ENCODE results near the gene ARHGAP23.

Gene ARHGAP23

GRCh38 chr17:38442548-38442947 lies 14.3 kb downstream of the ARHGAP23 start:
- DNase-seq (ENCODE audit: low read depth in 2 of 3, low spot score in 1 of 3) = no peak

DNA sequence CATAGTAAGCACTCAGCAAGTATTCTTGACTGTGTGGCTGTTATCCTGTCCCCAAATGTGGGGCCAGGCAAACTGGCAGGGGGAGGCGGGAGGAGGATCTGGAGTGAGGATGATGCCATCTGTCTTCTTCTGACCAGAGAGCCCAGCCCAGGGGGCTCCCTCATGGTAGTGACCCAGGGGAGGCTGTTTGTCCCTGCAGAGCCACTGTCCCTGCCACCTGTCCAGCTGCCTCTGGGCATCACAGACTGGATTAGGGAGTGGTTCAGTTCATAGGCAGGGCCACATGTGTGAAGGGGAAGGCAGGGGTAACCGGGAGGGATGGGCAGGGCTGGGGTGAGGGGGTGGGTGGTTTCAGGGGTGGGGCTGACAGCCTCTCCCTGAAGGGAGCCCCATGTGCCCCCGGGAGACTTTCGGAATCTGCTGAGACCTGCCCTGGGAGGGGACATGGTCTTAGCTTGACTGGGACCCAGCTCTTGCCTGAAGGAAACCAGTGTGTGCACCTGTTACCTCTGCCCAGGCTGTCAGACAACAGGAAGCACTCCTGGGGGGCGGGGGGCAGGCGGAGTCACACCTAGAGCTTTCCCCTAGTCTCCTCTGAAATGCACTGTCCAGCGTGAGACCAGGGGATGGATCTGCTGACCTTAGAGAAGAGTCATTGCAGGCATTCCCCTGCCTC lies 15.2 kb downstream of the ARHGAP23 start:
- DNase-seq (ENCODE audit: low read depth in 2 of 3, low spot score in 1 of 3) = no peak

DNA sequence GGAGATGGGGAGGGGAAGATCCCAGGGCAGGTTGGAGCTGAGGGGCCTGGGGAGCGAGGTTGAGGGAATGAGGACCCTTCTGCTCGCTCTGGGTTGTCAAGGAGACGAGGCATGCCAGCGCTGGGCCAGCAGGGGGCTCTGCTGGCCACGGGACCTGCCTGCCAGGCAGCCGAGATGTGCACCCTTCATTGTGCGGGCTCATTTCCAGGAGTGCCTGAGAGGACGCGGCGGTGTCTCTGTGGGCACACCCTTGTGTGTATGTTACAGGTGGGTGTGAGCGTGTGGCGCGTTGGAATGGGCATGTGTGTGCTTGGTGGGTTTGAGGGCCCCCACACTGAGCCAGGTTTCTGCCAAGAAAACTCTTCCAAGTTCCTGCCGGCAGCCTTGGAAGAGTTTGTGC lies 15.9 kb downstream of the ARHGAP23 start:
- DNase-seq (ENCODE audit: low read depth in 2 of 3, low spot score in 1 of 3) = peak; percentile 30 to 39 (median 30)

GRCh38 chr17:38447502-38448085 lies 19.3 kb downstream of the ARHGAP23 start:
- no peak for DNase-seq (ENCODE audit: low read depth in 2 of 3, low spot score in 1 of 3)

GRCh38 chr17:38448208-38448771 lies 20.0 kb downstream of the ARHGAP23 start:
- no peak for DNase-seq (ENCODE audit: low read depth in 2 of 3, low spot score in 1 of 3)

- no peak for DNase-seq (ENCODE audit: low read depth in 2 of 3, low spot score in 1 of 3)
Observed at GRCh38 chr17:38449364-38449763, 21.1 kb downstream of the ARHGAP23 start.

DNA sequence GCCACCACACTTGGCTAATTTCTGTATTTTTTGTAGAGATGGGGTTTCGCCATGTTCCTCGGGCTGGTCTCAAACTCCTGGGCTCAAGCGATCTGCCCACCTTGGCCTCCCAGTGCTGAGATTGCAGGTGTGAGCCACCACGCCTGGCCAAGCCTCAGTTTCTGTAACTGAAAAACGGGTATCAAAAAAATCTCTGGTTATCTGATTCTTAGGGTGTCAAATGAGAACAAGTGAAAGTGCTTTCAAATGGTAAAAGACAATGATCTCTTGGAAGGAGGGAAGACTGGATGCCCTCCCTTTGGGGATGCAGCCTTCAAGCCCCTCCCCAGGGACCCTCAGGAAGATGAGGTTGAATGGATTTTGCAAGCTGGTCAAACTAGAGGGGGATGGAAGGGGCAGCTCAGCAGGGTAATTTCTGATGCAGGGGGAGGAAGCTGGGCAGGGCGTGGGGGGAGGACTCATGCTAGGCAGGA lies 22.3 kb downstream of the ARHGAP23 start:
- DNase-seq (ENCODE audit: low read depth in 2 of 3, low spot score in 1 of 3) = no peak

DNA sequence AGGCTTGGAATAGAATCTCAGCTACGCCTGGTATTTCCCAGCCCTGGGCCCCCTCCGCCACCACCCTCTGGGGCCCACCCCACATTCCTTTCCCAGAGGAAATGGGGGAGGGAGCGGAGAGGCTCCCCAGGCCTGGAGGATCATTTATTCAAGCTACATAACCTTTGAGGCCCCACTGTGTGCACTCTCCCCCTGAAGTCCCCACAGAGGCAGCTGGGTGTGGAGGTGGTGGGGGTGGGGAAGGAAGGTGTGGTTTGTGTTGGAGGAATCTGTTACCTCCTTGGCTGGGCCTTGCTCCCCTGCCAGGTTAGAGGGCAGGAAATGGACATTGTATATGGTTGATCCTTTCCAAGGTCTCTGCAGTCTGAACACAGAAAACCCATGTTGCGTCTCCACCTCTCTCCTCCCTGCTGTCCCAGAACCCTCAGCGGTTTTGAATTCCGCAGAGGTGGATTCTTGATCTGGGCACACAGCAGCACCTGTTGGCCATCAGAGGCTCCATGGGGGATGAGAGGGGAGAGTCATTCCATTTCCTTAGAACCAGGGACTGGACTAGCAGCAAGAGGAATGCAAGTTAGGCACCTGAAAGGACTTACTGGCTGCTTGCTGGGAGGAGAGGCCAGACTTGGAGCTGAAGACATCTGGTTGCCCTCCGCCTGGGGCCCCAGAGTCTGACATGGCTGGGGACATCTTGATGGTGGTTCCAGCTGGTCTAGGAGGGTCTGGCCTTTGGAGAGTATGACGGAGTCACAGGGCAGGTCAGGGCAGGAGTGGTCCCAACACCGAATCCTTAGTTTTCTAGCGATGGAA lies 23.0 kb downstream of the ARHGAP23 start:
- no peak for DNase-seq (ENCODE audit: low read depth in 2 of 3, low spot score in 1 of 3)

DNA sequence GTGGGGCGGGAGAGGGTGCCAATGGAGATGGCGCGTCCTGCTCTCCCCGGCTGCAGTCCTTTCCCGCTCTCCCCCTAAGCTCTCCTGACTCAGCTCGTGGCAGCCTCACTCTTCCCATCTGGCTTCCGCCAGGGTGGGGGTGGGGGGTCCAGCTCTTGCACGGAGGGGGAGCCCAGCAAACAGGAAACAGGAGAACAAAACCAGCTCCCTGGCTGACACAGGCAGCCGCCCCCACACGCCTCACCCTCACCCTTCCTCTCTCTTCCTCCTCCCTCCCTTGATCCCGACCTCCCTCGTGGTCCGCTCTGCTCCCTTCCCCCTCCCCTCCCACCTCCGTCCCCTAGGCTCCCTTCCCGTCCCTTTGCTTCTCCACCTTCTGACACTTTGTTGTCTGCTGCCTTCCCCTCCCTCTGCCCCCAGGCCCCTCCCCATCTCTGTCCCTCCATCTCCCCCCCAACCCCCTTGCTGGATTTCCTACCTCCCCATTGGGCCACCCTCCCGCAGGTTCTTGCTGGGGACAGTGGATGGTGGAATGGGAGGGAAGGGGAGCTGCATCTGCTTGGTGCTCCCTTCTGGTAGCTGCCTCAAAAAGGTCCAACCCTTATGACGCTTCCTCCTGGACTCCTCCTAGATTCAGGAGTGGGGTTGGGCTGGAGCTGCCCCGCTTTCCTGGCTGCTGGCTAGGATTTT lies 23.7 kb downstream of the ARHGAP23 start:
- no peak for DNase-seq (ENCODE audit: low read depth in 2 of 3, low spot score in 1 of 3)

DNA sequence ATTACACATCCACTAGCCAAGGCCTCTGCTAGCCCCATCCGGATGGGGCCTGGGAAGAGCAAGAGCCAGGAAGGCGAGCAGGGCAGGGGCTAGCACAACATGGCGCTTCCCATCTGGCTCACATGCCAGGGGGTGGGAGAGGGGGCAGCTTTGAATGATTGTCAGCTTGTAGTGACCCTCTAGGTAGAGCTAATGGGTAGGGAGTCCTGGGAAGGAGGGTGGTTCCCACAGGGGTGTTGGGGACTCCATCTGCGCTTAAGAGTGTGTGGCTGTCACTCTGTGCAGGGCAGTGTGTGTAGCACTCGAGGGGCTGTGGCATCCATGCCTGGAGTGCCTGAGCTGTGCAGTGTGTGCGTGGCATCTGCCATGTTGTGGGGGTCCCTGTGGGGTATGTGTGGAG lies 24.5 kb downstream of the ARHGAP23 start:
- no peak for DNase-seq (ENCODE audit: low read depth in 2 of 3, low spot score in 1 of 3)

- peak in 1 of 3 donors; percentile 5 for DNase-seq (ENCODE audit: low read depth in 2 of 3, low spot score in 1 of 3)
Observed at GRCh38 chr17:38453951-38454421, 25.7 kb downstream of the ARHGAP23 start.

DNA sequence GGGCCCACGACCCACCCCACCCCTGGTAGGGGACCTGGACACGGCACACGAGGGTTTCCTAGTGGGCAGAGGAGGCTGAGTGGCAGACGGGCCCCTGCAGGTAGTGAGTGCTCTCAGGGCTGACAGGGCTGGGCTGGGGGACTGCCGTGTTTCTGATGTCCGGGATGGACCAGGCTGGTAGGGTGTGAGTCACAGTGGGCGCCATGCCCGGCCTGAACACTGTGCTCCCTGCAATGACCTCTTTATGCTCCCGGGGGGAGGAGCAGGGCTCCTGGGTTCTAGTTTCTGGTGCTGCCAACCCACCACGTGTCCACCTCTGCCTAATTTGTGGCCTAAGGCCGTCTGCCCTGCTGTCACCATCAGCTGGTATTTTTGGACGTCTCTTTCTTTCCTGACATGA lies 26.3 kb downstream of the ARHGAP23 start:
- DNase-seq (ENCODE audit: low read depth in 2 of 3, low spot score in 1 of 3) = no peak

DNA sequence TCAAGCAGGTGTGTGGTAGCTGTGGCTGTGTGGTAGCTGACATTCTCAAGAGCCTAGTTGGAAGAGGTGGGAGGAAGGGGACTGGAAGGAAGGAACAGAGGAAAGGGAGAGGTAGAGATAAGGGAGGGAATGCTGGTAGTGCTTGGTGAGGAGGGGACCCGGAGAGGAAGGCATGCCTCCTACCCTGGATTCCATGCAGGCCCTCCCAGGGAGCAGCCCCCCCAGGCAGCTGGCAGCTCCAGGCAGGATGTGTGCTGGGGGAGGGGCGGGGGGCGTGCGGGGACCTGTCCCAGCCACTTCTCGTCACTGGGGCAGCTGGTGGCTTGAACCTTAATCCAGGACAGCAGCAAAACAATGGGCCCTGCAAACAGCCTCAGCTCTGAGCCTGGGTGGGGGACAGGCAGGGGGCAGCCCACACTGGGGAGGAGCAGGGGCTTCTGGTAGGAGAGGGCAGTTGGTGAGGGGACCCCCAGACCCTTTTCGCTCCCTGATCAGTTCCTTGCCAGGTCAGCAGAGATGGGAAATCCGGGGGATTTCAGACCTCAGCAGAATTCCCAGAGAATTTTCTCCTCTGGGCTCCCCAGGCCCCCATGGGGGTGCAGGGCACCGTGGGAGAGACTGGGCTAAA lies 27.1 kb downstream of the ARHGAP23 start:
- no peak for DNase-seq (ENCODE audit: low read depth in 2 of 3, low spot score in 1 of 3)

GRCh38 chr17:38456031-38456815 lies 28.0 kb downstream of the ARHGAP23 start:
- no peak for DNase-seq (ENCODE audit: low read depth in 2 of 3, low spot score in 1 of 3)

DNA sequence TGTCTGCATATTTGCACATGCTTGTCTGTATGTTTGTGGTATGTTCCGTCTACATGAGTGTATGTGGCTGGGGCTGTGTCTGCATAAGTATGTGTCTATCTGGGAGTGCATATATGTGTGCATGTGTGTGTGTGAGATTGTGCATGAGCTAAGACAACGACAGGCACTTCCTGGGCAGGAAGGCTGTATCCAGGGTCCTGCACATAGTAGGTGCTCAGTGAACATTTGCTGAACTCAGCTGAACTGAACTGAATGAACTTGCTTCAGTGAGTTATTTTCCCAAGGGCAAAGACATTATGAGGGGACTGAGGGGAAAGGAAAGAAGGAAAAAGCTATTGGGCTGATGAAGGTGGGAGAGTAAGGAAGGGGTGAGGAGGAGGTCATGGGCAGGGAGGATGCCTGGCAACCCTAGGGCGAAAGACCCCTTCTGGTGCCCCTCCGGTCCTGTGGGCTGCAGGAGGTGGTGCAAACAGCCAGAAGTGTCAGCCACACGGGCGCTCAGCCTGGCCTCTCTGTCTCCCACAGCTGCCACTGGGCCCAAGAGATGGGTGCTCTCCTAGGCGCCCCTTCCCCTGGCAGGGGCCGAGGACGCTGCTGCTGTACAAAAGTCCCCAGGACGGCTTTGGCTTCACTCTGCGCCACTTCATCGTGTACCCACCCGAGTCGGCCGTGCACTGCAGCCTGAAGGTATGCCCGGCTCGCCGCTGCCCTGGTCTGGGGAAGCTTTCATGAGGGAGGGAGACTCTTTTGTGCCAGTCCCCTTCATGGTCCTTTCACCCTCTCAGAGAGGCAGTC lies 29.5 kb downstream of the ARHGAP23 start:
- no peak for DNase-seq (ENCODE audit: low read depth in 2 of 3, low spot score in 1 of 3)

- no peak for DNase-seq (ENCODE audit: low read depth in 2 of 3, low spot score in 1 of 3)
Observed at GRCh38 chr17:38458521-38458920, 30.3 kb downstream of the ARHGAP23 start.

- DNase-seq (ENCODE audit: low read depth in 2 of 3, low spot score in 1 of 3) = no peak
Observed at GRCh38 chr17:38459567-38459966, 31.3 kb downstream of the ARHGAP23 start.

GRCh38 chr17:38460082-38460715 lies 31.9 kb downstream of the ARHGAP23 start:
- DNase-seq (ENCODE audit: low read depth in 2 of 3, low spot score in 1 of 3) = no peak
